RWPE1 (cell line): ENCODE measurements around the gene SNRNP40.
"Not testable (repeated sequence)": the region's sequence is repeated elsewhere in the genome, so short reads cannot be mapped to it uniquely, and the experiment has no call there.

Experiments used
- CTCF ChIA-PET: fragments of 350-600 bp; sonication (Branson Sonifier 250); formaldehyde crosslinking; extraction: SDS; loops from one replicate; lab custom pipeline; 2021; lab: Yijun Ruan, JAX
- POLR2A ChIA-PET: fragments of 400-600 bp; formaldehyde crosslinking; extraction: SDS; loops from one replicate; lab custom pipeline; 2020; ENCODE audit warnings: antibody characterized with exemption; ENCODE audit not compliant: low non-redundant PET; lab: Yijun Ruan, JAX
- DNase-seq: peaks from one replicate; pipeline ENCODE4 v3.0.0; 2012; ENCODE audit warnings: low spot score
- H3K27ac ChIP-seq: fragments of 450-650 bp; 2 replicates; pipeline ENCODE4 v1.5.1; 2017
- CTCF ChIP-seq: fragments of 450-650 bp; conservative IDR thresholded peaks from 2 replicates; pipeline ENCODE4 v1.5.1; 2017; ENCODE audit warnings: low read depth, mild to moderate bottlenecking

SNRNP40 gene

GRCh38 chr1:31266547-31266946 lies 30.0 kb downstream of the SNRNP40 start:
- ChIA-PET POLR2A (no interaction called here), CTCF (interaction anchor here (0.5 to 0.7 kb wide), 2 partner anchors 487 to 533 kb away, joined by 3 to 5 read pairs; no protein-coding TSS in a partner anchor)
- TF ChIP-seq CTCF = no peak
- no peak overlapping the region for H3K27ac ChIP-seq
- no peak for DNase-seq

GRCh38 chr1:31264790-31265386 lies 31.7 kb downstream of the SNRNP40 start:
- POLR2A ChIA-PET = no interaction called here
- CTCF ChIA-PET = no interaction called here
- no peak for DNase-seq
- TF ChIP-seq CTCF = no peak
- no peak overlapping the region for H3K27ac ChIP-seq

- POLR2A ChIA-PET = no interaction called here
- H3K27ac ChIP-seq = no peak overlapping the region
- DNase-seq = no peak
- no peak for TF ChIP-seq CTCF
- CTCF ChIA-PET = no interaction called here
These were observed 33.2 kb downstream of the SNRNP40 start for GRCh38 chr1:31263408-31263807.

- CTCF ChIA-PET, POLR2A ChIA-PET, H3K27ac ChIP-seq, DNase-seq: not testable (repeated sequence)
These were observed 34.2 kb downstream of the SNRNP40 start for GRCh38 chr1:31262393-31262792.

- CTCF ChIA-PET = no interaction called here
- H3K27ac ChIP-seq = no peak overlapping the region
- no peak for DNase-seq
- POLR2A ChIA-PET = no interaction called here
- TF ChIP-seq CTCF = no peak
These were observed 34.7 kb downstream of the SNRNP40 start for GRCh38 chr1:31261916-31262315.

- ChIA-PET POLR2A (interaction anchor here (0.7 kb wide), 1 partner anchor 13 kb away, joined by 3 read pairs; no protein-coding TSS in a partner anchor), CTCF (interaction anchor here (0.6 kb wide), 1 partner anchor 304 kb away, joined by 3 read pairs; no protein-coding TSS in a partner anchor)
- no peak for DNase-seq
- TF ChIP-seq CTCF = no peak
- no peak overlapping the region for H3K27ac ChIP-seq
These were observed 36.8 kb downstream of the SNRNP40 start for GRCh38 chr1:31259746-31260145.

- H3K27ac ChIP-seq = no peak overlapping the region
- DNase-seq = no peak
- ChIA-PET POLR2A (no interaction called here), CTCF (interaction anchor here (0.6 kb wide), 1 partner anchor 16 kb away, joined by 3 read pairs; no protein-coding TSS in a partner anchor)
- TF ChIP-seq CTCF = no peak
These were observed 38.0 kb downstream of the SNRNP40 start for GRCh38 chr1:31258581-31258980.
